Type B pancreatic cell (in vitro differentiated cells): Measurements from ENCODE around the gene POFUT1. TPM values are rescaled to one million over a fixed set of nuclear protein-coding genes. Genes with fewer than 3 reads are reported as not detected.

Source experiments
- DNase-seq: peaks from one replicate; pipeline ENCODE4 v3.0.0; 2021; ENCODE audit warnings: mixed read lengths; ENCODE audit not compliant: unreplicated experiment; ENCODE audit errors: extremely low spot score
- H3K27ac Mint-ChIP-seq: 2 replicates; pipeline ENCODE4 v1.8.0; 2021; ENCODE audit warnings: mild to moderate bottlenecking, mixed read lengths
- H3K27me3 Mint-ChIP-seq: 2 replicates; pipeline ENCODE4 v1.8.0; 2021; ENCODE audit warnings: mixed read lengths
- H3K36me3 Mint-ChIP-seq: 2 replicates; pipeline ENCODE4 v1.8.0; 2021; ENCODE audit warnings: mixed read lengths
- H3K4me1 Mint-ChIP-seq: one replicate; pipeline ENCODE4 v1.8.0; 2021; ENCODE audit warnings: mixed read lengths; ENCODE audit not compliant: unreplicated experiment
- H3K4me3 Mint-ChIP-seq: 2 replicates; pipeline ENCODE4 v1.8.0; 2021; ENCODE audit warnings: mild to moderate bottlenecking, mixed read lengths
- H3K9me3 Mint-ChIP-seq: 2 replicates; pipeline ENCODE4 v1.8.0; 2021; ENCODE audit warnings: mixed read lengths
- total RNA-seq: library from RNA; stranded (reverse); gene quantifications from 2 replicates; pipeline ENCODE4 v1.2.1, GENCODE V29; 2021; ENCODE audit warnings: low replicate concordance
- TF ChIP-seq, protein P1 (sequence below): fragments of 200-600 bp; sonication (generic); conservative IDR thresholded peaks from 2 replicates; pipeline ENCODE4 v1.5.0; 2021; ENCODE audit warnings: antibody characterized with exemption, mild to moderate bottlenecking

The POFUT1 gene
- total RNA-seq, 1 donor from 2014 or later: 55.8 TPM

DNA sequence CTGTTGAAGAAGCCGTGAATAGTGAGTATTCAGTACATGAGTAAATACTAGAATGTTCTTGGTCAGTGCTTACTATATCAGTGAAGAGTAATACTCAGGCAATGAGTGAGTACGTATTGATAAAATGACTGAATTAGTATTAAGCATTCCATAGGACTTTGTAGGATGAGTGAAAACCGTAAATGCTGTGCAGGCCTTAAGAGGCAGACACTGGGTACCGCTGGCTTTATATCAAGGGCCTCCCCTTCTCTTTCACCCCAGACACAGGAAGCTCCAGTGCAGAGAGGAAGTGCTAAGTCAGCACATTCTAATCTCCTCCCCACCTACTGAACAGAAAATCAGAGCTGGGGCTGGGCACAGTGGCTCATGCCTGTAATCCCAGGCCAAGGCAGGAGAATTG is 24.2 kb downstream of the POFUT1 start:
- peaks cover 49% of the 10 kb centered on the region for H3K36me3 Mint-ChIP-seq
- H3K27me3 Mint-ChIP-seq: no peaks in the 10 kb centered on the region
- no peak overlapping the region for H3K4me3 Mint-ChIP-seq
- no peak for DNase-seq
- TF ChIP-seq, protein P1, sequence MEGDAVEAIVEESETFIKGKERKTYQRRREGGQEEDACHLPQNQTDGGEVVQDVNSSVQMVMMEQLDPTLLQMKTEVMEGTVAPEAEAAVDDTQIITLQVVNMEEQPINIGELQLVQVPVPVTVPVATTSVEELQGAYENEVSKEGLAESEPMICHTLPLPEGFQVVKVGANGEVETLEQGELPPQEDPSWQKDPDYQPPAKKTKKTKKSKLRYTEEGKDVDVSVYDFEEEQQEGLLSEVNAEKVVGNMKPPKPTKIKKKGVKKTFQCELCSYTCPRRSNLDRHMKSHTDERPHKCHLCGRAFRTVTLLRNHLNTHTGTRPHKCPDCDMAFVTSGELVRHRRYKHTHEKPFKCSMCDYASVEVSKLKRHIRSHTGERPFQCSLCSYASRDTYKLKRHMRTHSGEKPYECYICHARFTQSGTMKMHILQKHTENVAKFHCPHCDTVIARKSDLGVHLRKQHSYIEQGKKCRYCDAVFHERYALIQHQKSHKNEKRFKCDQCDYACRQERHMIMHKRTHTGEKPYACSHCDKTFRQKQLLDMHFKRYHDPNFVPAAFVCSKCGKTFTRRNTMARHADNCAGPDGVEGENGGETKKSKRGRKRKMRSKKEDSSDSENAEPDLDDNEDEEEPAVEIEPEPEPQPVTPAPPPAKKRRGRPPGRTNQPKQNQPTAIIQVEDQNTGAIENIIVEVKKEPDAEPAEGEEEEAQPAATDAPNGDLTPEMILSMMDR: no peak
- peaks cover 11% of the 10 kb centered on the region for H3K4me1 Mint-ChIP-seq
- peak overlapping the region; percentile 69 for H3K27ac Mint-ChIP-seq
- no peaks in the 10 kb centered on the region for H3K9me3 Mint-ChIP-seq

DNA sequence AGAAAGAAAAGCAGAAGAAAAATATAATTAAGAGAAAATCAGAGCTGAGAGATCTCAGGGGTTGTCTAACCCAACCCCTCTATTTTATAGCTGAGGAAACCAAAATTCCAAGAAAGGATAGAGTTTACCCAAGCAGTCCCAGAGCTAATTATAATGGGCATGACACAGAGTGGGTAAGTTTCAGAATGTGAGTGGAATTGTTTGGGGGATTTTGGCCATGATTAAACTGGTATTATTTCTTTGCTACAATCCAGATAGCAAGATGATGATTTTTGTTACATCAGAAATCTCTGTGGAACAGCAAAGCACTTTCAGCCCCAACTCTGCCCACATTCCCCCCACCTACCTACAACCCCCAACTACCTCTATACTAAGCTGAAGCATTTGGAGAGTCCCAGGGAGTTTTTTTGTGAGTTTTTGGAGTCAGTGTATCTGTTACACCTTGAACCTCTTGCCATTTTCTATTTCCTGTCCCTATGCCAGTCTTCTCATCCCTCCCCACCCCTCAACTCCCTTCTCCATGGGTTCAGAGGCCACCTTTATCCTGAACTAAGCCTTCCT is 24.7 kb downstream of the POFUT1 start:
- TF ChIP-seq, protein P1: no peak
- no peak for DNase-seq
- Mint-ChIP-seq H3K27me3 (no peaks in the 10 kb centered on the region), H3K4me3 (no peak overlapping the region), H3K27ac (peak overlapping the region; percentile 69), H3K36me3 (peaks cover 52% of the 10 kb centered on the region), H3K4me1 (peaks cover 11% of the 10 kb centered on the region), H3K9me3 (no peaks in the 10 kb centered on the region)

DNA sequence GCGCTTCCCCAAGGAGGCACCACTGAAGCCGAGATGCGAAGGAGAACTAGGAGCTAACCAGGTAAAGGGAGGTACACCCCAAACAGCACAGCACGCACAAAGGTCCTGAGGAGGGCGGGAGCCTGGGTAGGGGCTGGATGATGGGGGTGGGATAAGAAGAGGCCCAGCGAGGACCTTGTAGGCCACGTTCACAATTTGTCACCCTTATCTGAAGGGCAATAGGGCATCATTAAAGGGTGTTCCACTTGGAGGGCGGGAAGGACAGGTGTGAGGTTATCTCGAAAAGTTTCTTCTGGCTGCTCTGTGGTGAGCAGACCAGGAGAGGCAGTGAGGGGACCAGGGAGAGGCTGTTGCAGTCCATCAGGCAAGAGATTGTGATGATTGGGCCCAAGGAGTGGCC is 25.6 kb downstream of the POFUT1 start:
- Mint-ChIP-seq H3K4me1 (peaks cover 11% of the 10 kb centered on the region), H3K27ac (no peak overlapping the region), H3K36me3 (peaks cover 52% of the 10 kb centered on the region), H3K27me3 (no peaks in the 10 kb centered on the region), H3K9me3 (no peaks in the 10 kb centered on the region), H3K4me3 (no peak overlapping the region)
- DNase-seq: no peak
- TF ChIP-seq, protein P1: no peak

DNA sequence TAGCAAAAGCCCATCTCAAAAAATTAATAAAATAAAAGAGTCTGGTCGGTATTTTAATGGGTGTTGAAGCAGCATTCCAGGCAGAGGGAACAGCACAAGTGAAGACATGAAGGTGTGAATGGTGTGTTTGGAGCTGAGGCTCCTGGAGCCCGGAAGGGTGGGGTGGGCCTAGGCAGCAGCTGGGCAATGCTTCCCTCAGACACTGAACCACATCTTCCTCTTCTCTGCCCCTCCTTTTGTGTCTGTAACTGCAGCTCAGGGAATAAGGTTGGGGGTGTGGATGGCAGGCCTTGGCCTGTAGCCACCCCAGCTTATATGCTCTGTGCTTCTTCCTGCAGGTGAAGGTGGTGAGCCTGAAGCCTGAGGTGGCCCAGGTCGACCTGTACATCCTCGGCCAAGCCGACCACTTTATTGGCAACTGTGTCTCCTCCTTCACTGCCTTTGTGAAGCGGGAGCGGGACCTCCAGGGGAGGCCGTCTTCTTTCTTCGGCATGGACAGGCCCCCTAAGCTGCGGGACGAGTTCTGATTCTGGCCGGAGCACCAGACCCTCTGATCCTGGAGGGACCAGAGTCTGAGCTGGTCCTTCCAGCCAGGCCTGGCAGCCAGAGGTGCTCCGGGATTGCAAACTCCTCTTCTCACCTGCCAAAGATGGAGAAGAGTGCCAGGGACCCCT is 26.6 kb downstream of the POFUT1 start:
- TF ChIP-seq, protein P1: no peak
- Mint-ChIP-seq H3K36me3 (peaks cover 48% of the 10 kb centered on the region), H3K27ac (no peak overlapping the region), H3K9me3 (no peaks in the 10 kb centered on the region), H3K4me3 (no peak overlapping the region), H3K4me1 (peaks cover 11% of the 10 kb centered on the region), H3K27me3 (no peaks in the 10 kb centered on the region)
- no peak for DNase-seq

DNA sequence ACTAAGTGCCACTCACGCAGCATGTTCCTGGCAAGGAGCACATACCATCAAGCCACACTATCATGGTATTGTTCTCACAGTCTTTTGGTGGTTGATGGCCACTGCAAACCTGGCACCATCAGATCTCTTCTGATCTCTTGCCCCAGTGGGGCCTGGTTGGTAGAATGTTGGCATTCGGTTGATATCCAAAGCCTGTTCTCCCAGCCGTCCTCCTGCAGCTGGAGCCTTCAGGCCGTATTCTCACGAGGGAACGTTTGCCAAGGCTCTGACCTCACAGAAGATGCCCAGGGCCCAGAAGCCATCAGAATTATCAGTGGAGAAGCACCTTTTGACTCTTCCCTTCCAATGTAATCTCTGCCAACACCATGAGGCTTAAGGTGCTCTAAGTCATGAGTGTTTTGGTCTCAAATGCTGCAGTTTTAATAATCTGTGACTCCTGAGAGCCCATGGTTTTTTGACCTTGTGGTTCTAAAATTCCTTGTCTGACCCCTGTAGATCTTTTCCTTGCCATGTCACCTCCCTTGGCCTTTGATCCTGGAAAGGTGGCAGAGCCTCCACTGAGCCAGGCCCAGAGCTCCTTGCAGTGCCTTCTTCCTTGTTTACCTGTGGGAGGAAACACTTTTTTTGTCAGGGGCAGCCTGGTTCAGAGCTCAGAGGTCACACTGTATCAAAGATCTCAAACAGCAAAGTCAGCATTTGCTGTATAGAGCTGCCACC is 27.8 kb downstream of the POFUT1 start:
- no peaks in the 10 kb centered on the region for H3K27me3 Mint-ChIP-seq
- no peaks in the 10 kb centered on the region for H3K9me3 Mint-ChIP-seq
- H3K4me3 Mint-ChIP-seq: no peak overlapping the region
- H3K36me3 Mint-ChIP-seq: peaks cover 46% of the 10 kb centered on the region
- H3K4me1 Mint-ChIP-seq: peaks cover 21% of the 10 kb centered on the region
- peak overlapping the region; percentile 61 for H3K27ac Mint-ChIP-seq
- DNase-seq: no peak
- TF ChIP-seq, protein P1: no peak
